Measurements from ENCODE around the gene CFAP46.
A peak's percentile ranks its signal among the peaks of the same experiment; 100 is the strongest.

The CFAP46 gene

GRCh38 chr10:132945894-132946255 is 3.5 kb upstream of the CFAP46 start:
- H3K27ac Mint-ChIP-seq = no peak overlapping the region
- no peak overlapping the region for H3K4me3 Mint-ChIP-seq
- no peaks in the 10 kb centered on the region for H3K36me3 Mint-ChIP-seq
- peaks cover 34% of the 10 kb centered on the region for H3K27me3 Mint-ChIP-seq
- peaks cover 9% of the 10 kb centered on the region for H3K4me1 Mint-ChIP-seq (ENCODE audit: low read depth)
- H3K9me3 Mint-ChIP-seq (ENCODE audit: low read depth) = no peaks in the 10 kb centered on the region

GRCh38 chr10:132945125-132945893 is 2.9 kb upstream of the CFAP46 start:
- no peak overlapping the region for H3K27ac Mint-ChIP-seq
- no peaks in the 10 kb centered on the region for H3K9me3 Mint-ChIP-seq (ENCODE audit: low read depth)
- no peaks in the 10 kb centered on the region for H3K36me3 Mint-ChIP-seq
- no peak overlapping the region for H3K4me3 Mint-ChIP-seq
- peaks cover 30% of the 10 kb centered on the region for H3K27me3 Mint-ChIP-seq
- H3K4me1 Mint-ChIP-seq (ENCODE audit: low read depth) = peaks cover 11% of the 10 kb centered on the region

DNA sequence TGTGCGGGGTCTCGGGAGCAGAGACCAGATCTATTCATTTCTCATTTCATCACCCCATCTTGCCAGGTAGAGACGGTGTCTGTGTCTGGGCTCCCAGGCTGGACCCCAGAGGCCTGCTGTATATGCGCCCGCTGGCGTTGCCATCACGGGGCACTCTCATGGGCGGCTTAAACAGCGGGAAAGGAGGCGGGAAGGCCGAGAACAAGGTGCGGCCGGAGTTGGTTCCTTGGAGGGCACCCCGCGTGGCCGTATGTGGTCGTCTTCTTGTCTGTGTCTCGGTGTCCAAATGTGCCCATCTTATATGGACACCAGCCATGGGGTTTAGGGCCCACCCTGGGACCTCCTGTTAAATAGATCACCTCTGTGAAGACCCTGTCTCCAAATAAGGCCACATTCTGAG is 2.1 kb upstream of the CFAP46 start:
- Mint-ChIP-seq H3K4me1 (ENCODE audit: low read depth) (peaks cover 11% of the 10 kb centered on the region), H3K27ac (no peak overlapping the region), H3K36me3 (no peaks in the 10 kb centered on the region), H3K9me3 (ENCODE audit: low read depth) (no peaks in the 10 kb centered on the region), H3K4me3 (no peak overlapping the region), H3K27me3 (peaks cover 28% of the 10 kb centered on the region)

GRCh38 chr10:132943791-132944404 is 1.5 kb upstream of the CFAP46 start:
- Mint-ChIP-seq H3K36me3 (no peaks in the 10 kb centered on the region), H3K27ac (no peak overlapping the region), H3K4me1 (ENCODE audit: low read depth) (peaks cover 11% of the 10 kb centered on the region), H3K4me3 (peak overlapping the region; percentile 9), H3K9me3 (ENCODE audit: low read depth) (no peaks in the 10 kb centered on the region), H3K27me3 (peaks cover 30% of the 10 kb centered on the region)

- peak overlapping the region; percentile 84 for H3K4me3 Mint-ChIP-seq
- H3K27ac Mint-ChIP-seq = no peak overlapping the region
- H3K36me3 Mint-ChIP-seq = no peaks in the 10 kb centered on the region
- no peaks in the 10 kb centered on the region for H3K9me3 Mint-ChIP-seq (ENCODE audit: low read depth)
- peaks cover 31% of the 10 kb centered on the region for H3K27me3 Mint-ChIP-seq
- H3K4me1 Mint-ChIP-seq (ENCODE audit: low read depth) = peaks cover 13% of the 10 kb centered on the region
Measured at GRCh38 chr10:132943058-132943790, 854 bp upstream of the CFAP46 start.

- no peaks in the 10 kb centered on the region for H3K9me3 Mint-ChIP-seq (ENCODE audit: low read depth)
- no peak overlapping the region for H3K27ac Mint-ChIP-seq
- H3K4me3 Mint-ChIP-seq = peak overlapping the region; percentile 59
- H3K4me1 Mint-ChIP-seq (ENCODE audit: low read depth) = peaks cover 13% of the 10 kb centered on the region
- peaks cover 31% of the 10 kb centered on the region for H3K27me3 Mint-ChIP-seq
- no peaks in the 10 kb centered on the region for H3K36me3 Mint-ChIP-seq
Measured at GRCh38 chr10:132941640-132942051, 724 bp downstream of the CFAP46 start.

- Mint-ChIP-seq H3K27ac (no peak overlapping the region), H3K27me3 (peaks cover 30% of the 10 kb centered on the region), H3K4me3 (peak overlapping the region; percentile 59), H3K36me3 (no peaks in the 10 kb centered on the region), H3K4me1 (ENCODE audit: low read depth) (peaks cover 13% of the 10 kb centered on the region), H3K9me3 (ENCODE audit: low read depth) (no peaks in the 10 kb centered on the region)
Measured at GRCh38 chr10:132940791-132941465, 1.4 kb downstream of the CFAP46 start.

DNA sequence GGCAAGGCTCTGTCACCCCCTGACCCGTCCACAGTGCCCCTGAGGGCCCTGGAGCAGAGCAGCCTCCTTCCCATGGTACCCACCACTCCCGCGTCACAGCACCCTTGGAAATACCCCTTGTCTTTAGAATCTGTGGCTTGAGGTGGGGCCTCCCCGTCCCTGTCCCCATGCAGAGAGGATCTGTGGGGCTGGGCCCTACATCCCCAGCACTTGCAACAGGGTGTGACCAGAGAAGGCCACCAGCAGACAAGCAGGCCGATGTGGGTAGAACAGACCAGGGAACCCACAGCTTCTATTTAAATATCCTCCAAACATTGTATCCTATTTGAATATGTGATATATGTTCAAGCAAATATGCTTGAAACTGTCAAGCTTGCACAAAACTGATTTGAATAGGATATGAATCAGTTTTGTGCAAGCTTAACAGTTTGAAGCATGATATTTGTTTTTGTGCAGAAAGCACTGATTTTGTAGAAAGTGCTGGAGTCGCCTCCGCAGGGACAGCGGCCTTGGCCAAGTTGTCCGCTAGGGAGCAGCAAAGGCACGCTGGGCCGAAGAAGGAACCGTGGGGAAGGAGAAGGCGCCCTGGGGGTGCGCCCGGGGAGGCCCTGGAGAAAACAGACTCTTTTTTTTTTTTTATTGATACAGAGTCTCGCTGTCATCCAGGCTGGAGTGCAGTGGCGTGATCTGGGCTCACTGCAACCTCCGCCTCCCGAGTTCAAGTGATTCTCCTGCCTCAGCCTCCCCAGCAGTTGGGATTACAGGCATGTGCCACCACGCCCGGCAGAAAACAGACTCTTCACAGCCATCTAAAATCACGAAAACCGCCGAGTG is 2.2 kb downstream of the CFAP46 start:
- Mint-ChIP-seq H3K36me3 (no peaks in the 10 kb centered on the region), H3K27me3 (peaks cover 28% of the 10 kb centered on the region), H3K9me3 (ENCODE audit: low read depth) (no peaks in the 10 kb centered on the region), H3K4me3 (no peak overlapping the region), H3K27ac (no peak overlapping the region), H3K4me1 (ENCODE audit: low read depth) (peaks cover 13% of the 10 kb centered on the region)

GRCh38 chr10:132939378-132939955 is 2.9 kb downstream of the CFAP46 start:
- H3K4me3 Mint-ChIP-seq = no peak overlapping the region

GRCh38 chr10:132938472-132939339 is 3.7 kb downstream of the CFAP46 start:
- no peaks in the 10 kb centered on the region for H3K9me3 Mint-ChIP-seq (ENCODE audit: low read depth)
- no peaks in the 10 kb centered on the region for H3K36me3 Mint-ChIP-seq
- peaks cover 16% of the 10 kb centered on the region for H3K27me3 Mint-ChIP-seq
- H3K27ac Mint-ChIP-seq = no peak overlapping the region
- H3K4me3 Mint-ChIP-seq = no peak overlapping the region
- H3K4me1 Mint-ChIP-seq (ENCODE audit: low read depth) = peaks cover 13% of the 10 kb centered on the region

More at GRCh38 chr10:132939378-132939955, 2.9 kb downstream of the CFAP46 start:
- Mint-ChIP-seq H3K9me3 (ENCODE audit: low read depth) (no peaks in the 10 kb centered on the region), H3K27ac (no peak overlapping the region), H3K36me3 (no peaks in the 10 kb centered on the region), H3K4me1 (ENCODE audit: low read depth) (peaks cover 13% of the 10 kb centered on the region), H3K27me3 (peaks cover 22% of the 10 kb centered on the region)

DNA sequence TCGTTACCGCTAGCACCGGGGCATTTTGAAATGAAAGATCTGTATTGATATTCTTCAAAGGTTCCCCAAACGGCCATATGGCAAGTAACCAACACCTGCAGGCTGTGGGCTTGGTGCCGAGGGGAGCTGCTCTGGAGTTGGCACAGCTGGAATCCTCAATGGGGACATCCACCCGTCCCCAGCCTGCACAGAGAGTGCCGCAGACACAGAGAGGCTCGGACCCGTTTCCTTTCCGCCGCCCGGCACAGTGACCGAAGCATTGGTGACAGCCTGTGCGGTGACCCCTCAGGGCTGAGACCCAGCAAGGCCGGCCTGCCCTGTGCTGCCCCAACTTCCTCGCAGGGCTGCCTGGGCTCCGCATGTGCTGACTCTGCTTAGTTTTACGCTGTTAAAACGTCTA is 4.5 kb downstream of the CFAP46 start:
- Mint-ChIP-seq H3K4me1 (ENCODE audit: low read depth) (peaks cover 12% of the 10 kb centered on the region), H3K27me3 (peaks cover 16% of the 10 kb centered on the region), H3K27ac (no peak overlapping the region), H3K9me3 (ENCODE audit: low read depth) (no peaks in the 10 kb centered on the region), H3K4me3 (no peak overlapping the region), H3K36me3 (no peaks in the 10 kb centered on the region)

- no peaks in the 10 kb centered on the region for H3K36me3 Mint-ChIP-seq
- H3K27me3 Mint-ChIP-seq = peaks cover 5% of the 10 kb centered on the region
- peaks cover 9% of the 10 kb centered on the region for H3K4me1 Mint-ChIP-seq (ENCODE audit: low read depth)
- no peak overlapping the region for H3K4me3 Mint-ChIP-seq
- H3K27ac Mint-ChIP-seq = no peak overlapping the region
- no peaks in the 10 kb centered on the region for H3K9me3 Mint-ChIP-seq (ENCODE audit: low read depth)
Measured at GRCh38 chr10:132934953-132935352, 7.4 kb downstream of the CFAP46 start.

- Mint-ChIP-seq H3K4me3 (no peak overlapping the region), H3K9me3 (ENCODE audit: low read depth) (no peaks in the 10 kb centered on the region), H3K36me3 (no peaks in the 10 kb centered on the region), H3K27ac (no peak overlapping the region), H3K27me3 (no peaks in the 10 kb centered on the region), H3K4me1 (ENCODE audit: low read depth) (peaks cover 8% of the 10 kb centered on the region)
Measured at GRCh38 chr10:132933308-132934042, 8.9 kb downstream of the CFAP46 start.
